ENCODE data around the gene NSD1.

The NSD1 gene

GRCh38 chr5:177109810-177110209 is 23.8 kb upstream of the NSD1 start:
- DNase-seq (ENCODE audit: low read depth in 2 of 2) = no peak
- H3K4me3 ChIP-seq (replicated peaks in 1 of 2; ENCODE audit: low read depth in 2 of 2, low read length in 2 of 2) = no peak overlapping the region
- no peak for TF ChIP-seq CTCF (IDR thresholded peaks at IDR 0.05; ENCODE audit: low read depth, low read length)

- no peak overlapping the region for H3K4me3 ChIP-seq (replicated peaks in 1 of 2; ENCODE audit: low read depth in 2 of 2, low read length in 2 of 2)
- DNase-seq (ENCODE audit: low read depth in 2 of 2) = peak; percentile 44 to 53
- peak; percentile 94 for TF ChIP-seq CTCF (IDR thresholded peaks at IDR 0.05; ENCODE audit: low read depth, low read length)
Observed at GRCh38 chr5:177111720-177112394, 21.7 kb upstream of the NSD1 start.

- no peak overlapping the region for H3K4me3 ChIP-seq (replicated peaks in 1 of 2; ENCODE audit: low read depth in 2 of 2, low read length in 2 of 2)
- TF ChIP-seq CTCF (IDR thresholded peaks at IDR 0.05; ENCODE audit: low read depth, low read length) = no peak
Observed at GRCh38 chr5:177112589-177113220, 20.9 kb upstream of the NSD1 start.

GRCh38 chr5:177113566-177114424 is 19.8 kb upstream of the NSD1 start:
- peak; percentile 79 to 82 for DNase-seq (ENCODE audit: low read depth in 2 of 2)
- H3K4me3 ChIP-seq (replicated peaks in 1 of 2; ENCODE audit: low read depth in 2 of 2, low read length in 2 of 2) = no peak overlapping the region
- TF ChIP-seq CTCF (IDR thresholded peaks at IDR 0.05; ENCODE audit: low read depth, low read length) = peak; percentile 99

More at GRCh38 chr5:177112589-177113220, 20.9 kb upstream of the NSD1 start:
- no peak for DNase-seq (ENCODE audit: low read depth in 2 of 2)

GRCh38 chr5:177116631-177117373 is 16.8 kb upstream of the NSD1 start:
- no peak for TF ChIP-seq CTCF (IDR thresholded peaks at IDR 0.05; ENCODE audit: low read depth, low read length)
- peak; percentile 86 to 87 for DNase-seq (ENCODE audit: low read depth in 2 of 2)
- peak overlapping the region in 1 of 2 donors; percentile 9 for H3K4me3 ChIP-seq (replicated peaks in 1 of 2; ENCODE audit: low read depth in 2 of 2, low read length in 2 of 2)

- TF ChIP-seq CTCF (IDR thresholded peaks at IDR 0.05; ENCODE audit: low read depth, low read length) = no peak
- no peak overlapping the region for H3K4me3 ChIP-seq (replicated peaks in 1 of 2; ENCODE audit: low read depth in 2 of 2, low read length in 2 of 2)
- no peak for DNase-seq (ENCODE audit: low read depth in 2 of 2)
Observed at GRCh38 chr5:177117441-177118045, 16.0 kb upstream of the NSD1 start.
